HG03432 (cell line): ENCODE results near the gene UBE2G1.
"Not testable (repeated sequence)": the region's sequence is repeated elsewhere in the genome, so short reads cannot be mapped to it uniquely, and the experiment has no call there.

ENCODE experiments used
- ATAC-seq: cut with Tn5 transposase; IDR thresholded peaks from one replicate; pipeline ENCODE4 v1.9.1; 2021; ENCODE audit warnings: mild to moderate bottlenecking, moderate library complexity; ENCODE audit not compliant: unreplicated experiment

UBE2G1 gene

DNA sequence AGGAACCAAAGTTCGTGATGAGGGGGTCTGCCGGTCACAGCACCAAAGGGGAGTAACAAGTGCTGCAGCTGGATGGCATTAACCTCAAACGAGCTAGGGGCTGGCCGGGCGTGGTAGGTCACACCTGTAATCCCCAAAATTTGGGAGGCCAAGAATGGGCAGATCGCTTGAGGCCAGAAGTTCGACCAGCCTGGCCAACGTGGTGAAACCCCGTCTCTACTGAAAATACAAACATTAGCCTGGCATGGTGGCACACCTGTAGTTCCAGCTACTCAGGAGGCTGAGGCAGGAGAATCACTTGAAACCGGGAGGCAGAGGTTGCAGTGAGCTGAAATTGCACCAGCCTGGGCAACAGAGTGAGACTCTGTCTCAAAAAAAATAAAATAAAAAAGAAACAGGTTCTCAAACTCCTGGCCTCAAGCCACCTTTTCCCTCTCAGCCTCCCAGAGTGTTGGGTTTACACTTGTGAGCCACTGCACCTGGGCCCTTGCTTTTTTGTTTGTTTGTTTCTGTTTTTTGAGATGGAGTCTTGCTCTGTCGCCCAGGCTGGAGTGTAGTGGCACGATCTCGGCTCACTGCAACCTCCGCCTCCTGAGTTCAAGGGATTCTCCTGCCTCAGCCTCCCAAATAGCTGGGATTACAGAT, 9.4 kb upstream of the UBE2G1 start:
- peak; percentile 4 for ATAC-seq

DNA sequence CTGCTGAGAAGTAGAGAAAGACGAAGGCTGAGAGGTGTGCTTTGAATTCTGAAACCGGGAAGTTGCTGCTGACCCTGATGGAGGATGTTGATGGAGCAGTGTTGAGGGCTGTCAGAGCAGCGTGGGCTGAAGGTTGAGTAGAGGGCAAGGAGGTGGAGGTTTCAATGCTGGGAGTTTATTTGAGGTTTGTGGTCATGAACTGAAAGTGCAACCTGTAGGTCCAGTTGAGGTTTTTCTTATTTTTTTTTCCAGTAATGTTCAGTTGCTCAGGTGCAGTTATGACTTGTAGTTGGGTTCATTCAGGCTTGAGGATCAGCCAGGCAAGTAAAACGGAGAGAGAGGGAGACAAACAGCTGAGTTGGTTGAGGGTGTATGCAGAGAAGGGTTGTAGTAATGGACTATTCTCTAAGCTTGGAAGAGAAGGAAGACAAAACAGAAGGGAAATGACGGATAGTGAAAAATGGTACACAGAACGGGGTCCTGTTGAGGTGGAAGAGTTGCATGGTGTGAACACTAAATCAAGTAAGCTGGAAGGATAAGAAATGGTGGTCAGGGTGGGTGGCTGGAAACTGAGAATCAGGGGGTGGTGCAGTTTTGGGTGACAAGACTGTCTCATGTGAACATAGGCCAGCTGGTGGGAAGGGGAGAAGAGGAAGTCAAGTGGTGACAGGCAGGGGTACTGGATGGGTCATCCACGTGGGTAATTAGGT, 8.7 kb upstream of the UBE2G1 start:
- ATAC-seq = peak; percentile 80

DNA sequence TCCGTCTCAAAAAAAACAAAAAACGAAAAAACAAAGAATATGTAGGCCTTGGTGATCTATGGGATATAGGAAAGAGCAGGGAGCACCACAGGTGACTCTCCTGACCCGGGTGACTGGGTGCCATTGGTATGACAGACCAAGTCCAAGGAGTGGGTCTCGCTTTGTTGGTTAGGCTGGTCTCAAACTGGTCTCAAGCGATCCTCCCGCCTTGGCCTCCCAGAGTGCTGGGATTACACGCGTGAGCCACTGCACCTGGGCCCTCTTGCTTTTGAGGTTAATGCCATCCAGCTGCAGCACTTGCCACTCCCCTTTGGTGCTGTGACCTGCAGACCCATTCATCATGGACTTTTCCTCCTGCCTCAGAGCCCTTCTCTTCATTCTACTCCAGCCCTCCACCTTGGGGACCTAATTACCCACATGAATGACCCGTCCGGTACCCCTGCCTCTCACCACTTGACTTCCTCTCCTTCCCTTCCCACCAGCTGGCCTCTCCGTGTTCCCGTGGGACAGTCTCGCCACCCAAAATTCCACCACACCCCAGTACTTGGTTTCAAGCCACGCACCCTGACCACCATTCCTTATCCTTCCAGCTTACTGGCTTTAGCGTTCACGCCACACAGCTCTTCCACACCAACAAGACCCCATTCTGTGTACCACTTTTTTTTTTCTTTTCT, 3.2 kb upstream of the UBE2G1 start:
- ATAC-seq = no peak

DNA sequence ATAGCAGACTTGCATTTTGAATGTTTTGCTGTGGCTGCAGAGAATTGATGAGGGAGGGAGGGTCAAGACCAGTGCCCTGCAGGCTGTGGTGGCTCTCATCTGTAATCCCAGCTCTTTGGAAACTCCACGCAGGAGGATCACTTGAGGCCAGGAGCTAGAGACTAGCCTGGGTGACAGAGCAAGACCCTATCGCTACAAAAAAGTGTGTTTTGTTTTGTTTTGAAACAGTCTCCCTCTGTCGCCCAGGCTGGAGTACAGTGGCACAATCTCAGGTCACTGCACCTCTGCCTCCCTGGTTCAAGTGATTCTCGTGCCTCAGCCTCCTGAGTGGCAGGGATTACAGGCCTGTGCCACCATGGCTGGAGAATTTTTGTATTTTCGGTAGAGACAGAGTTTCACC, 1.9 kb upstream of the UBE2G1 start:
- no peak for ATAC-seq

DNA sequence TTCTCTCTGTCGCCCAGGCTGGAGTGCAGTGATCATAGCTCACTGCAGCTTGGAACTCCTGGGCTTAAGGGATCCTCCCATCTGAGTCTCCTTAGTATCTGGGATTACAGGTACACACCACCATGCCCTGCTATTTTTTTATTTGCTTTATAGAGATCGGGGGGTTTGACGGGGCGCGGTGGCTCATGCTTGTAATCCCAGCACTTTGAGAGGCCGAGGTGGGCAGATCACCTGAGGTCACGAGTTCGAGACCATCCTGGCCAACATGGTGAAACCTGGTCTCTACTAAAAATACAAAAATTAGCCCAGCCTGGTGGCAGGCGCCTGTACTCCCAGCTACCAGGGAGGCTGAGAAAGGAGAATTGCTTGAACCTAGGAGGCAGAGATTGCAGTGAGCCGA, 702 bp upstream of the UBE2G1 start:
- ATAC-seq = not testable (repeated sequence)

DNA sequence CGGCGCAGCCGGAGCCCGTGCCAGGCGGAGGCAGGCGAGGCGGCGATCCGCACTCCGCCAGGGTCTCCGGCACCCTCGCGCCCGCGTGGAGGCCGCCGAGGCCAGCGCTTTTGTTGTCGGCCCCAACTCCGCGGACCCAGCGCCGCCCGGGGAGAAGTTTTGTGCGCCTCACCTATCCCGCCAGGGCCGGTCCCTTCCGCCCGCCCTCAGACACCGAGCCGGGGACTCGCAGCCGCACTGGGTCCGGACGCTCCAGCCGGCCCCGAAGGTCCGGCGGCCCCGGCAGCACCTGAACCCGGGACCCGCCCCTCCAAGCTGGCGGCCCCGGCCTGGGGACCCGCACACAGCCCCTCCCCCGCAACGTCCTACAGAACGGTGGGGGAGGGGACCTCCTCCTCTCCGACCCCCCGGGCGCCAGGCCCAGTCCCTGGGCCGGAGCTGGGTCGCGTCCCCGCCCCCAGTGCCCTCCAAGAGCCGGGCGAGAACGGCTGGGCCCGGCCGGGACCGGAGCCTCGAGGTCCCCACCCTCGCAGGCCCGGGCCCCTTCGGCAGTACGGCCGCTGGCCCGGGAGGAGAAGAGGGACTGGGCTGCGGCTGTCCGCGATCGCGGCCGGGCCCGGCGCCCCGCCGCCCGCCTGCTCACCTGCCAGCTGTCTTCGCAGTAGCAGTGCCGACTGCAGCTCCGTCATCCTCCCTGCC, 698 bp downstream of the UBE2G1 start:
- ATAC-seq = peak; percentile 20

DNA sequence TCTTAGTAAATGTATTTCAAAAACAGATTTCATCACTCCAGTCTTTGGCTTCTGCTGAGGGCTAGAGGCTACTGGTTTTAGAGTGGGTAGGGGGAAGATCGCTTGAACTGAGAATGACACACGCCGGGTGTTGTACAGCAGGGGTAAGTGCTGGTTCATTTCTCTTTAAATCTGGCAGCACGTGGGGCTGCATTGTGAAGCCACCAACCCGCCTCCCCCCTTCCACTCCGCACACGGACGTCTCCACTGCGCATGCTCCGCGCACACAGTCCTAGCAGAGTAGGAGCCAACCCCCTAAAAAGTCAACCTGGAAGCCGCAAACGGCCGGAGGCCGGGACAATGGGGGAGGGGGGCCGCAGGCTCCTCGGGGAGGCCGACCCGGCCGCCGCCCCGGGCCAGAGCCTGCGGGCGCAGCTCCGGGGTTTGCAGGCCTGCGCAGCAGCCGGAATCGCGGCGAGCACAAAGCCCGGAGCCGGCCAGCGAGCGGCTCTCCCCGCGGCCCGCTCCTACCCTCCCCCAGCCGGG, 1.3 kb downstream of the UBE2G1 start:
- peak; percentile 49 for ATAC-seq

DNA sequence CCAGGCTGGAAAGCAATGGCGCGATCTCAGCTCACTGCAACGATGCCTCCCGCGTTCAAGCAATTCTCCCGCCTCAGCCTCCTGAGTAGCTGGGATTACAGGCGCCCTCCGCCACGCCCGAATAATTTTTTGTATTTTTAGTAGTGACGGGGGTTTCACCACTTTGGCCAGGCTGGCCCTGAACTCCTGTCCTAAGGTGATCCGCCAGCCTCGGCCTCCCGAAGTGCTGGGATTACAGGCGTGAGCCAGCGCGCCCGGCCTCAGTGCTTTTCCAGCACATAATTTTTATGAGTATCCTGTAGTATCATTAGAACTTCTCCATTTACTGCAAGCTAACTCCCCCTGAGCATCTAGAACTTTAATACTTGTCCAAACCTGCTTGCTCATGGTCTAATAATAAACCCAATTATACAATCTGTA, 1.8 kb downstream of the UBE2G1 start:
- no peak for ATAC-seq

DNA sequence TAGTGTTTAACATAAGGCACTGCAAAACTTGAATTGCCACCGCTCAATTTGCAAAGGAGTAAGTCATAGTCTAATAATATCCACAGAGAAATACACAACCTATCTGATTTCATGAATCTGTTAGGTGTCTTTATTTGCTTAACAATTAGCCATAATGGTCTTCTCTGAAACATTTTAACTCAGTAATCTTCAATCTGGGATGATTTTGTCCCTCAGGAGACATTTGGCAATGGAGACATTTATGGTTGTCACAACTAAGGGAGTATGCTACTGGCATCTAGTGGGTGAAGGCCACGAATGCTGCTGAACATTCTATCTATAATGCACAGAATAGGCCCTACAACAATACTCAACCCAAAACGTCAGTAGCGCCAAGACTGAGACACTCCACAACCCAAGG, 4.3 kb downstream of the UBE2G1 start:
- no peak for ATAC-seq

DNA sequence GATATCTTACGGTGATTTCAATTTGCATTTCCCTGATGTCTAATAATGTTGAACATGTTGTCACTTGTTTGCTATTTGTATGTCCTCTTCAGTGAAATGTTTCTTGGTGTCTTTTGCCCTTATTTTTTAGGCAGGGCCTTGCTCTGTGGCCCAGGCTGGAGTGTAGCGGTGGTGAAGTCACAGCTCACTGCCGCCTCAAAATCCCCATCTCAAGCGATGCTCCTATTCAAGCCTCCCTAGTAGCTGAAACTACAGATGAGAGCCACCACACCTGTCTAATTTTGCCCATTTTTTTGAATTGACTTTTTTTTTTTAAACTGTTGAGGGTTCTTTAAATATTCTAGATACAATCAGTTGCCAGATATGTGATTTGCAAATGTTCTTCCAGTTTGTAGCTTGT, 8.3 kb downstream of the UBE2G1 start:
- ATAC-seq = peak; percentile 50

DNA sequence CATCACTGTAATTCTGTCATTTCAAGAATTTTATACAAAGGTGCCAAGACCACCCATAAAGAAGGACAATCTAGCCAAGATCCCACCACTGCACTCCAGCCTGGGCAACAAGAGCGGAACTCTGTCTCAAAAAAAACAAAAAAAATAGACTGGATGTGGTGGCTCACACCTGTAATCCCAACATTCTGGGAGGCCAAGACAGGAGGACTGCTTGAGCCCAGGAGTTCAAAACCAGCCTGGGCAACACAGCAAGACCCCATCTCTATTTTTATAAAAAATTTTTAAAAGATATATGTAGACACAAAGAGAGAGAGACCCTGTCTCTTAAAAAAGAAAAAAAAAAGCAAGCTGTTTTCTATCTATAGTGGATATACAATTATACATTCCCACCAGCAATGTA, 8.8 kb downstream of the UBE2G1 start:
- ATAC-seq = no peak

DNA sequence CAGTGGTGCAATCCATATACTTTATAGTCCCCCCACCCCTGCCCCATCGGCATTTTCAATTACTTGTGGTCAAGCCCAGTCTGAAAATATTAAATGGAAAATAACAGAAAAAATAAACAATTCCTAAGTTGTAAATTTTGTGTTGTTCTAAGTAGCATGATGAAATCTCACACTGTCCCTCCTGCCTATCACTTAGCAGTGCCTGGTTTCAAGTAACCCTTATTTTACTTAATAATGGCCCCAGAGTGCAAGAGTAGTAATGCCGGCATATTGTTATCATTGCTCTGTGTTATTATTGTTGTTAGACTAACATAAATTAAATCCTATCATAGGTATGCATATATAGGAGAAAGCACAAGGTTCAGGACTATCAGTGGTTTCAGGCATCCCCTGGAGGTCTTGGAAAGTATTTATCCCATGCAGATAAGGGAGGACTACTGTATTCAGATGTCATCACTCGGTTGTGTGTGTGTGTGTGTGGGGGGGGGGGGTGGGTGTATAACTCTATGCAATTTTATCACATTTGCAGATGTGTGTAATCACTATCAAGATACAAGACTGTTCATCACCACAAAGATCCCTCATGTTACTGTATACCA, 9.3 kb downstream of the UBE2G1 start:
- no peak for ATAC-seq

DNA sequence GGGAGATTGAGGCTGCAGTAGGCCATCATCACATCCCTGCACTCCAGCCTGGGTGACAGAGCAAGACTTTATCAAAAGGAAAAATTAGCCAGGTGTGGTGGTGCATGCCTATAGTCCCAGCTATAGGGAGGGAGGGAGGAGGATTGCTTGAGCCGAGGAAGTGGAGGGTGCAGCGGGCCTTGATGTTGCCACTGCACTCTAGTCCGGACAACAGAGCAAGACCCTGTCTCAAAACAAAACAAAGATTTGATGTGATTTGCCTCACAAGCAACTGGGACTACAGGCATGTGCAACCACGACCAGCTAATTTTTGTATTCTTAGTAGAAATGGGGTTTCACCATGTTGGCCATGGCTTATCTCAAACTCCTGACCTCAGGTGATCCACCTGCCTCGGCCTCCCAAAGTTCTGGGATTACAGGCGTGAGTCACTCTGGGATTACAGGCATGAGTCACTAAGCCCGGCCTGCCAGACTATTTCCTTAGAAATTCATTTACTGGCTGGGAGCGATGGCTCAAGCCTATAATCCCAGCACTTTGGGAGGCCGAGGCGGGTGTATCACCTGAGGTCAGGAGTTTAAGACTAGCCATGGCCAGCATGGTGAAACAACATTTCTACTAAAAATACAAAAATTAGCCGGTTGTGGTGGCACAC, 11.5 kb downstream of the UBE2G1 start:
- no peak for ATAC-seq

DNA sequence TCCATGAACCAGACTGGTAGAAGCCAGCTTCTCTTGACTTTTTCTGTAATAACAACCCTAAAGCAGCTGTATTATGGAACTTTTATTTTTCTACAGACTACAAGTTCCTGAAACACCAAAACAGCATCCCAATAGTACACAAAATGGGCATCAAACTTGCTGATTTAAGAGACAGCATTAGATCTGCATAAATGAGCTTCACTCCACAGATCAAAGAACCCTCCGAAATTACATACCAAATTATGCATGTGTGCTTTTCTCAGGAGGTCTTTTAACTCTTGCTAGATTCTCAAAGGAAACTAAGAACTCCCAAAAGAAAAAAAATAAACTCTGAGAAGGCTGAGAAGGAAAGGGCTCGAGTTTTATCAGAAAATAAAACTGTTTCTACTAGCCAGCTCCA, 12.3 kb downstream of the UBE2G1 start:
- no peak for ATAC-seq

DNA sequence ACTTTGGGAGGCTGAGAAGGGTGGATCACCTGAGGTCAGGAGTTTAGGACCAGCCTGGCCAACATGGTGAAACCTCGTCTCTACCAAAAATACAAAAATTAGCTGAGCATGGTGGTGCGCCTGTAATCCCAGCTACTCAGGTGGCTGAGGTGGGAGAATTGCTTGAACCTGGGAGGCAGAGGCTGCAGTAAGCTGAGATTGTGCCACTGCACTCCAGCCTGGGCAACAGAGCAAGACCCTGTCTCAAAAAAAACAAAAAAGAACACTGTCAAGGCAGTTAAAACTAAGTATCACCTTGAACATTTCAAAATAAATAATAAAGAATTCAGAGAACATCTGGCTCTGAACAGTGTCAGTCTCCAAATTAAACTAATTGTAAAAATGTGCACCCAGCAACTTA, 16.3 kb downstream of the UBE2G1 start:
- ATAC-seq = not testable (repeated sequence)

DNA sequence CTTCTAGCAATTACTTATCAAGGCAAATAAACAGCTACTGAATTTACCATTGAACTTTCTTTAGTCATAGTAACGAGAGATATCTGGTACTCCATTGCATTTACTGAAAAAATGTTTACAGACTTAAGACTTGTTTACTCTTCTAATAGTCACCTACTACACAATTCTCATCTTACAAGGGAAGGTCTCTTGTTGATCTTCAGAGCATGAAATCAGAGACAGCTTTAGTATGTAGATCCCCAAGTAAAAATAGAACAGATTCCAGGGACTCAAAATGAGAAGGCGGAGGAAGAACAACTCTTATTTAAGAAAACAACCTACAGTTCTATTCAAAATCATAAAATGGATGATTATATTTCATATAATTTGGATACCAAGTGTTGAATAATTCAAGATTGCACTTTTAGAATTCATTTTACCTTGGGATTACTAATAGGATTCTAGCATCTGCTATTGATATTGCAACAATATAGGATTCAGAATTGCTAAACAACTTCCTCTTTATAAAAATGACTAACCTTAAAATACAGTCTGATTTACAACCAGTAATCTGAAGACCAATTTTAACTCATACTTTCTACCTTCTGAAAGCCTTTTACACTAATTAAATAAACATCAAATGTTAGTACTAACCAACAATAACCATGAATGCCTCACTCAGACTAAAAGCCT, 20.8 kb downstream of the UBE2G1 start:
- ATAC-seq = no peak

DNA sequence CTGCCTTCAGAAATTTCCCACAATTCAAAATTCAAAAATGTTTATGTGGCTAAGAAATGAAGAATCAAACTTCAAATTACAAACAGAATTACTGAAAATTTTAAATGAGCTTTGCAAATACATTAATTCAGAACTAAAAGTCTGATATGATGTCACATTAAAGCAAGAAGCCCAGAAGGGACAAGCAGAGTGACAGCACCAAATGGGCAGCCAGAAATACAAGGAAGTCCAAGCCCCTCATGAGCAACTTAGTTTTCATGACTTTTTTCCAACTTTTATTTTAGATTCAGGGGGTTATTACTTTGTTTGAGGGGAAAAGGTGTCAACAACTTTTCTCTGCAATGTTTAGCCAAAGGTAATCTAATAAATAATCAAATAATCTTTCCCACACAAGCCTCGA, 21.5 kb downstream of the UBE2G1 start:
- ATAC-seq = no peak

DNA sequence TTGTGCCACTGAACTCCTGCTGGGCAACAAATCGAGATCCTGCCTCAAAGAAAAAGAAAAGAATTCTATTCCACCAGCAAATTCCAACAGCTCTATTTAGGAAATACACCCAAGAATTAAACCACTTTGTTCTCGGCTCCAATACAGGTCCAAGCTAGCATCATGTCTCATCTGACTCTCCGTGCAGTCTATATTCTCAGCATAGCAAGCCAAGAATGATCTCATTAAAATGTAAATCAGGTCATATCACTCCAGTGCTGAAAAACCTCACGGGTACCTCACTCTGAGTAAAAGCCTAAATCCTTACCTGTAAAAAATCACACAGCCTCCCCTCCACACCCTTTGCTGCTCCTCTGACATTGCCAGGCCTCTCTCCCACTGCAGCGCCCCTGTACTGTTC, 23.9 kb downstream of the UBE2G1 start:
- no peak for ATAC-seq

DNA sequence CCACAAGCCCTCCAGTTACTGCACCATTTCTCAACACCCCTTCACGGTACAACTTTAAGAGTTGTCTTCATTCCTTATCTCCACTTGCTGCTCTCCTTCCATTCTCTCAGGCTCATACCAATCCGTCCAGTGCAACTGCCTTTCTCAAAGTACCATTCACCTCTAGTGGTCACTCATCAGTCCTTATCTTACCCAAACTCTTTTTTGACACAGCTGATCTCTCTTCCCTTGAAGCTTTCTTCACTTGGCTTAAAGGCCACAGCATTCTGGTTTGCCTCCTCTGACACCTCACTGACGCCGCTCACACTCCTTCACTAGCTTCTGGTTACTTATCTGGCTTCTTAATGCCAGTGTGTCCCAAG, 24.9 kb downstream of the UBE2G1 start:
- no peak for ATAC-seq
